ENCODE results near the gene TMEM127.
"Not testable (repeated sequence)": the region's sequence is repeated elsewhere in the genome, so short reads cannot be mapped to it uniquely, and the experiment has no call there.

Gene TMEM127

GRCh38 chr2:96301865-96302264, 36.1 kb upstream of the TMEM127 start:
- no peak overlapping the region for H3K27ac ChIP-seq
- TF ChIP-seq, protein P1, sequence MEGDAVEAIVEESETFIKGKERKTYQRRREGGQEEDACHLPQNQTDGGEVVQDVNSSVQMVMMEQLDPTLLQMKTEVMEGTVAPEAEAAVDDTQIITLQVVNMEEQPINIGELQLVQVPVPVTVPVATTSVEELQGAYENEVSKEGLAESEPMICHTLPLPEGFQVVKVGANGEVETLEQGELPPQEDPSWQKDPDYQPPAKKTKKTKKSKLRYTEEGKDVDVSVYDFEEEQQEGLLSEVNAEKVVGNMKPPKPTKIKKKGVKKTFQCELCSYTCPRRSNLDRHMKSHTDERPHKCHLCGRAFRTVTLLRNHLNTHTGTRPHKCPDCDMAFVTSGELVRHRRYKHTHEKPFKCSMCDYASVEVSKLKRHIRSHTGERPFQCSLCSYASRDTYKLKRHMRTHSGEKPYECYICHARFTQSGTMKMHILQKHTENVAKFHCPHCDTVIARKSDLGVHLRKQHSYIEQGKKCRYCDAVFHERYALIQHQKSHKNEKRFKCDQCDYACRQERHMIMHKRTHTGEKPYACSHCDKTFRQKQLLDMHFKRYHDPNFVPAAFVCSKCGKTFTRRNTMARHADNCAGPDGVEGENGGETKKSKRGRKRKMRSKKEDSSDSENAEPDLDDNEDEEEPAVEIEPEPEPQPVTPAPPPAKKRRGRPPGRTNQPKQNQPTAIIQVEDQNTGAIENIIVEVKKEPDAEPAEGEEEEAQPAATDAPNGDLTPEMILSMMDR (conservative IDR thresholded peaks at IDR 0.05), result no peak

- H3K27ac ChIP-seq, result no peak overlapping the region
- TF ChIP-seq, protein P1 (conservative IDR thresholded peaks at IDR 0.05), result no peak
These were observed 31.1 kb upstream of the TMEM127 start for GRCh38 chr2:96296925-96297324.

- H3K27ac ChIP-seq, result not testable (repeated sequence)
These were observed 28.5 kb upstream of the TMEM127 start for GRCh38 chr2:96294271-96294670.

DNA sequence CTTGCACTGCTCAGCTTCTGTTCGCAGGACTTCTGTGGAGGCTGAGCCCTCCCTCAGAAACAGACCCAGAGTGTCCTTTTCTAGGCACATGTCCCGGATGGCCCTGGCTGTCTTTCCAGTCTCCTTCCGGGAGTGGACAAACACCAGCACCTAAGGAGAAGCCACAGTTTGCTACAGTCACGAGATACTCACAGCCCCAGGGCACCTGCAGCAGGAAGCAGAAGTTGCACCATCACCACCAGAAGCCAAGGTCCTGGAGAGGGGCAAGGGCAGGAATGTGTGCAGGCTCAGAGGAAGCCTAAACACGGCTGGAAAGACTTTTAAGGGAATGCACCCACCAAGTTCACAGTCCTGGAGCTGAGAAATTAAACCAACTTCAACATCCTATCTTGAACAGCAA, 26.0 kb upstream of the TMEM127 start:
- TF ChIP-seq, protein P1 (conservative IDR thresholded peaks at IDR 0.05), result no peak
- no peak overlapping the region for H3K27ac ChIP-seq

- TF ChIP-seq, protein P1 (conservative IDR thresholded peaks at IDR 0.05), result no peak
- H3K27ac ChIP-seq, result no peak overlapping the region
These were observed 21.6 kb upstream of the TMEM127 start for GRCh38 chr2:96287273-96287856.

DNA sequence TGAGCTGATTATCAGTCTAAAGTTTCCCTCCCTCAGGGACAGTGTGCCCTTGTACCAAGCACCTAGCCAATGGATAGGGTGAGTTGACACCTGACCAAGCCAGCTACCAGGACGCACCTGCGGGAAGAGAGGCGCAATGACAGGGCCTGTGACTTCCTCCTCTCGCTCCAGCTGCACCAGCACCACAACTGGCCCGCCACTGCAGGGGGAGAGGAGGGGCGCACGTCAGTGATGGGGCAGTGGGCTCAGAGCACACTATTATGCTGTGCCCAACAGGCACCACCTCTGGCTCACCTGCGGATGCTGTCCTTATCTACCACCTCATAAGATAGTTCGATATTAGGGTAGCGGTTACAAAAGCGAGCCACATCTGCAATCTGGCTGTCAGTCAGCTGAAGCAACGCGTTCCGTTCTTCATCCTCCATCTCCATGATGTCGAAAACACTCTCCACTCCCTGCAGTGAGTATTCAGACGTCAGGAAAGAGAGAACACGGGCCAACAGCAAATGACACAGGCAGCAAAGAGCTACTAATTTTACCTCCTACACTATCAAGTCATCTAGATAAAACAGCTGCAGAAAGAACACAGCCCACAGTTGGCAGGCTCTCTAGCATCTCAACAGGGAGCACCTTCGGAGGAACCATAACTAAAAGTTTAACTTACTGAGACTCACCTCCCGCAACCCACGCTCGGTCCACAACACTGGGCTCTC, 11.1 kb upstream of the TMEM127 start:
- no peak overlapping the region for H3K27ac ChIP-seq
- TF ChIP-seq, protein P1 (conservative IDR thresholded peaks at IDR 0.05), result no peak

- H3K27ac ChIP-seq, result no peak overlapping the region
- TF ChIP-seq, protein P1 (conservative IDR thresholded peaks at IDR 0.05), result no peak
These were observed 8.7 kb upstream of the TMEM127 start for GRCh38 chr2:96274355-96275056.

GRCh38 chr2:96273763-96274162, 8.0 kb upstream of the TMEM127 start:
- no peak overlapping the region for H3K27ac ChIP-seq
- TF ChIP-seq, protein P1 (conservative IDR thresholded peaks at IDR 0.05), result no peak
